Choroid plexus epithelial cell (primary cell): ENCODE results near the gene BPI.

Source experiments
- DNase-seq: peaks from one replicate; pipeline ENCODE4 v3.0.0-alpha.2; 2010; ENCODE audit warnings: low read depth
- H3K4me3 ChIP-seq: 2 replicates; pipeline ENCODE4 v1.5.1; 2011; ENCODE audit warnings: low read depth, mild to moderate bottlenecking, control low read depth, low read length, moderate library complexity
- TF ChIP-seq, protein P1 (sequence below): conservative IDR thresholded peaks from 2 replicates; pipeline ENCODE4 v1.5.1; 2011; ENCODE audit warnings: low read depth, mild to moderate bottlenecking, control low read depth, inconsistent platforms, low read length, moderate library complexity

The BPI gene

DNA sequence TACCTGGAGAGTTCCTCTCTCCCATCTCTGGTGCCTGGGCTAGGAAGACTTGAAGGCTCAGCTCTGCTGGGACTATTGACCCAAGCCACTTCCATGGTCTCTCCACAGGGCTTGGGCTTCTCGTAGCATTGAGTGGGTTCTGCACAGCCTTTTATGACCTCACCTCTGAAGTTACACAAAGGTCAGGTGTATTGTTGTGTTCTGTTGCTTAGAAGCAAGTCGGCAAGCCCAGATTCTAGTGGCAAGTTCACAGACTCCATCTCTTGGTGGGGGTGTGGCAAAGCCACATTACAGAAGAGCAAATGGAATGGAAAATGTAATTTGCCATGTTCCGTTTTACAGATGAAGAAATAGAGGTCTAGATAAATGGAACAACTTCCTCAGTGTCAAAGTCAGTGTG, 13.5 kb downstream of the BPI start:
- H3K4me3 ChIP-seq = no peak overlapping the region
- TF ChIP-seq, protein P1, sequence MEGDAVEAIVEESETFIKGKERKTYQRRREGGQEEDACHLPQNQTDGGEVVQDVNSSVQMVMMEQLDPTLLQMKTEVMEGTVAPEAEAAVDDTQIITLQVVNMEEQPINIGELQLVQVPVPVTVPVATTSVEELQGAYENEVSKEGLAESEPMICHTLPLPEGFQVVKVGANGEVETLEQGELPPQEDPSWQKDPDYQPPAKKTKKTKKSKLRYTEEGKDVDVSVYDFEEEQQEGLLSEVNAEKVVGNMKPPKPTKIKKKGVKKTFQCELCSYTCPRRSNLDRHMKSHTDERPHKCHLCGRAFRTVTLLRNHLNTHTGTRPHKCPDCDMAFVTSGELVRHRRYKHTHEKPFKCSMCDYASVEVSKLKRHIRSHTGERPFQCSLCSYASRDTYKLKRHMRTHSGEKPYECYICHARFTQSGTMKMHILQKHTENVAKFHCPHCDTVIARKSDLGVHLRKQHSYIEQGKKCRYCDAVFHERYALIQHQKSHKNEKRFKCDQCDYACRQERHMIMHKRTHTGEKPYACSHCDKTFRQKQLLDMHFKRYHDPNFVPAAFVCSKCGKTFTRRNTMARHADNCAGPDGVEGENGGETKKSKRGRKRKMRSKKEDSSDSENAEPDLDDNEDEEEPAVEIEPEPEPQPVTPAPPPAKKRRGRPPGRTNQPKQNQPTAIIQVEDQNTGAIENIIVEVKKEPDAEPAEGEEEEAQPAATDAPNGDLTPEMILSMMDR = no peak
- no peak for DNase-seq

DNA sequence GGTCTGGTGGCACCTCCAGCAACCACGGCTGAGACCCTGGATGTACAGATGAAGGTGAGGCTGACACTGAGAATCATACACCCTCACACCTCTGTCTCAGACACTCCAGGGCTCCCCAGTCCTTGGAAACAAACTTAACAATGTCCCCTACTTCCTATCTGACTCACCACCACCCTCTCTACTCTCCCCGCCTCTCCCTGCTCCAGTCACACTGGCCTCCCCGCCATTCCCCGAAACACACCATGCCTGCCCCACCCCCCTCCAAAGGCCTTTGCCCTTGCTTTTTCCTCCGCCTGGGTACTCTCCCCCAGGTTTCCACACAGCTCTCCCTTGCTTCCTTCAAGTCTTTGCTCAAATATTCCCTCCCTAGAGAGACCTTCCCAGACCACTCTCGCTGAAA, 16.3 kb downstream of the BPI start:
- DNase-seq = no peak
- TF ChIP-seq, protein P1 = no peak
- H3K4me3 ChIP-seq = no peak overlapping the region

DNA sequence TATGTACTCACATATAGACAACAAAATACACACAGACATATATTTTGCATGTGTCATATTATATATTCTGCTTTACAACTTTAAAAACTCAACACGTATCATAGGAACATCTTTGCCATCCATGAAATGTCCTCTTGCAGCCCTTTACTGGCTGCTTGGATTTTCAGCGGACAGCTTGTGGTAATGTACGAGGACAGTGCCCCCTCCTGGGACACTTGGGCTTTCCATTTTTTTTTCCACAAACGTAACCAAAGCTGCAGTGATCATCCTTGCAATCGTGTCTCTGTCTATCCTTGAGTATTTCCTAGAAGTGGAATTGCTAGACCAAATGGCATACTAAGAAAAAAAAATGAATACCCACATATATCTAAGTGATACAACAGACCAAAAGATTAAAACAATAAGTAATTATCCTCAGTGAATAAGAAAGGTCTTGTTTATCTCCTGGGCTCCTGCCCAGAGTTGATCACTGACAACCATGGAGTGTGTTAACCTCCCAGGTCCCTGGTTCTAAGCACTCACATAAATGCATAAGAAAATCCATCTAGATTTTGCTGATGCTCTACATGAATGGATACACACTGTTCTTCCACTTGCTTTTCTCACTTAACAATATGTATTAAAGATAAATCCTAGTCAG, 18.1 kb downstream of the BPI start:
- DNase-seq = peak; percentile 86
- no peak overlapping the region for H3K4me3 ChIP-seq
- TF ChIP-seq, protein P1 = peak; percentile 85

DNA sequence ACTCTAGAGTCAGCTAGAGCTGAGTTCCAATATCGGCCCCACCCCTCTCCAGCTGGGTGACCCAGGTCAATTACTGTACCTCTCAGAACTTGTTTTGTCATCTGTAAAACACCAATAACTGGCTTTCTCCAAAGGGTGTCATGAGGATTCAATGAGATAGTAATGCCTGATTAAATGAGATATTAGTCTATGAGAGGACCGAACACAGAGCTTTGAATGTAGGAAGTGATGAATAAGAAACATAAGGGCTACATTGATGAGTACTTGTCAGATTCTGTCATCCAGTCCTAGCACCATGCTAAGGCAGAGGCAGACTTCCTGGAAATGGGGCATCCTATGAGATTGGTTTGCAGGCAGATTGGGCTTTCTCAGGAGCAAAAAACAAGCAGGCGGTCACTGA, 20.2 kb downstream of the BPI start:
- DNase-seq = no peak
- TF ChIP-seq, protein P1 = no peak
- no peak overlapping the region for H3K4me3 ChIP-seq

DNA sequence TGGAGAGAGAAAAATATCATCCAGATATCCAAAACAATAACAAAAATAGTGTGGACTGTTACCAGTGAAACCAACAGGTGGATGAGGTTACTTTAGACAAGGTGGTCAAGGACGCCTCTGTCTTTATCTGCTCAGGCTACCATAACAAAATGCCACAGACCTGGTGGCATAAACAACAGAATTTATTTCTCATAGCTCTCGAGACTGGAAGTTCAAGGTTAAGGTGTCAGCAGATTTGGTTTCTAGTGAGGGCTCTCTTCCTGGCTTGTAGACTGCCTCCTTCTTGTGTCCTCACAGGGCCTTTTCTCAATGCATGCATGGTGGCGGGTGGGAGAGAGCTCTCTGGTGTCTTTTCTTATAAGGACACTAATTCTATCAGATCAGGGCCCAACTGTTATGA, 21.2 kb downstream of the BPI start:
- TF ChIP-seq, protein P1 = no peak
- no peak for DNase-seq
- no peak overlapping the region for H3K4me3 ChIP-seq

DNA sequence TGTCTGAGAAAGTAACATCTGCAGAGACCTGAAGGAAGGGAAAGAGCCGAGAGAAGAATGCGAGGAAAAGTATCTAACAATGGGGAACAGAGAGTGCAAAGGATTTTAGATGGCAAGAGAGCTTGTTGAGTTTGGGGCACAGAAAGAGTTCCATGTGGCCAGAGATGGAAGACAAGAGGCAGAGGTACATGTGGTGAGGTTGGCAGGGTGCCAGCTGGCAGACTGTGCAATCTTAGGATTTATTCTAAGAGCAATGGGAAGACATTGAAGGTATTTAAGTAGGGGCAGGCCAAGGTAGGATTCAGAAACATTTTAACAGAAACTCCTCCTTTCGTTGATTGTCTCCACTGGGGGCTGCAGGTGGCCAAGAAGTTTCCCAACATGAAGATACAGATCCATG, 21.9 kb downstream of the BPI start:
- TF ChIP-seq, protein P1 = no peak
- no peak overlapping the region for H3K4me3 ChIP-seq
- no peak for DNase-seq

DNA sequence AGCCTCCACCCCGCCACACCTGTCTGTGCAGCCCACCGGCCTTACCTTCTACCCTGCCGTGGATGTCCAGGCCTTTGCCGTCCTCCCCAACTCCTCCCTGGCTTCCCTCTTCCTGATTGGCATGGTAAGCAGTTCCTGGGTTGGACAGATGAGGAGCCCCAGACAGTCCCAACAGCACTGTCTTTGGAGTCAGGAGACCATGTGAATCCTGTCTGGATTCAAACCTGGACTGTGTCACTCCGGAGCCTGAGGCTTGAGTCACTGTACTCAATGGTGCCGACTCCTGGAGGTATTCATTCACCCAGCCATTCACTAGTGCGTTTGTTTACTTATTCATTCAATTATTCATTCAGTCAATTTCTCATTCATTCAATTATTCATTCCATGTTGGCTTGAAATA, 22.4 kb downstream of the BPI start:
- no peak overlapping the region for H3K4me3 ChIP-seq
- no peak for DNase-seq
- TF ChIP-seq, protein P1 = no peak
